ENCODE measurements around the gene ACTBL2. TPM values are rescaled to one million over a fixed set of nuclear protein-coding genes. Genes with fewer than 3 reads are reported as not detected.

Gene ACTBL2
- polyA plus RNA-seq, 1 of the 3 experiments (the other 2 are of a cell fraction): 0.99 TPM

DNA sequence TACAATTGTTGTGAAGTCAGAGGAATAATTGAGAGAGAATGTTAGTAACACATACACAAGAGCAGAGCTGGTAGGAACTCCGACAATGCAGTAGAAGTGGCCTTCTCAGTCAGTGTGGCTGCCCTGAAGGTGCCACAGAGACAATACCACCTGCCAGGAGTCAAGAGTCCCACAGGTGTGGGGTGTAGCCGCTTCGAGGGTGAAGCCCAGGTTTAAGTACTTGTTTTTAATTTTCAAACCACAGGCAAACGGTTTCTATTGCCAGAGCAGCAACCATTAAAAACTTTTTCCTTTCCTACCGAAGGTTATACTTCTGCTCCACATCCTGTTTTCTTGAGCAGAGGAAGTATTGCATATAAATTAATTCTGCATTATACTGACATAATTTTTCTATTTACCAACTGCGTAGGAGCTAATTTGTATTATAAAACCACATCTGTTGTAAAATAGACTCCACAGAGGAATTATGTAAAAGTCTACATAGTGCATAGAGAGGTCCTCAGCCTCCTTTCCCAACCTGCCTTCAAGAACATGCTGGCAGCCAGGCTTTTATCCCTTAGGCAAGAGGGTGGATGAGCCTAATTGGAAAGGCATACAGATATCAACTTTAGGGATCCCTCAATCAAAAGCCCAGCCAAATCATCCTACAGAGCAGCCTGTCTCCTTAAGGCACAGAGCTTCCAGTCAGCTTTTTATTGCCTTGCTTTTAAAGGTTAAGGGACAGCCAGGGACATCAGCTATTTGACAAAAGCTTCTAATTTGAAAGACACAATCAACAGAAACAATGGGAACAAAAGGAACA lies 12.9 kb upstream of the ACTBL2 start (continued):
- TF ChIP-seq RXRA (IDR thresholded peaks at IDR 0.05; ENCODE audit: borderline replicate concordance, low read depth): no peak
- no peak for TF ChIP-seq GABPA (IDR thresholded peaks at IDR 0.05; ENCODE audit: low read depth)
- TF ChIP-seq SMC3 (IDR thresholded peaks at IDR 0.05; ENCODE audit: low read depth, low read length): no peak
- TF ChIP-seq PBX3 (IDR thresholded peaks at IDR 0.05): no peak
- TF ChIP-seq, protein P1, sequence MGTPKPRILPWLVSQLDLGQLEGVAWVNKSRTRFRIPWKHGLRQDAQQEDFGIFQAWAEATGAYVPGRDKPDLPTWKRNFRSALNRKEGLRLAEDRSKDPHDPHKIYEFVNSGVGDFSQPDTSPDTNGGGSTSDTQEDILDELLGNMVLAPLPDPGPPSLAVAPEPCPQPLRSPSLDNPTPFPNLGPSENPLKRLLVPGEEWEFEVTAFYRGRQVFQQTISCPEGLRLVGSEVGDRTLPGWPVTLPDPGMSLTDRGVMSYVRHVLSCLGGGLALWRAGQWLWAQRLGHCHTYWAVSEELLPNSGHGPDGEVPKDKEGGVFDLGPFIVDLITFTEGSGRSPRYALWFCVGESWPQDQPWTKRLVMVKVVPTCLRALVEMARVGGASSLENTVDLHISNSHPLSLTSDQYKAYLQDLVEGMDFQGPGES (IDR thresholded peaks at IDR 0.05; ENCODE audit: low read depth, low read length): no peak
- TF ChIP-seq, protein P2, sequence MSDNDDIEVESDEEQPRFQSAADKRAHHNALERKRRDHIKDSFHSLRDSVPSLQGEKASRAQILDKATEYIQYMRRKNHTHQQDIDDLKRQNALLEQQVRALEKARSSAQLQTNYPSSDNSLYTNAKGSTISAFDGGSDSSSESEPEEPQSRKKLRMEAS (IDR thresholded peaks at IDR 0.05; ENCODE audit: low read depth): no peak
- TF ChIP-seq ELF1 (IDR thresholded peaks at IDR 0.05): no peak
- TF ChIP-seq ZBTB33 (IDR thresholded peaks at IDR 0.05; ENCODE audit: borderline replicate concordance, low read depth): no peak
- TF ChIP-seq FOXJ3 (CRISPR knock-in tag; IDR thresholded peaks at IDR 0.05): no peak

- POLR2A ChIA-PET: no interaction called here
- Histone ChIP-seq H3F3A (replicated peaks; ENCODE audit: insufficient read depth) (peaks cover 5% of the 10 kb centered on the region), H3K79me2 (ENCODE audit: insufficient read depth) (no peaks in the 10 kb centered on the region), H3K9me3 (no peaks in the 10 kb centered on the region), H3K27me3 (ENCODE audit: insufficient read depth) (no peaks in the 10 kb centered on the region), H4K20me1 (ENCODE audit: insufficient read depth) (no peaks in the 10 kb centered on the region), H3K27ac (ENCODE audit: low read depth in 2 of 2, low read length in 1 of 2) (peak overlapping the region; percentile 90 to 93), H3K4me1 (ENCODE audit: control insufficient read depth in 1 of 2, insufficient read depth in 2 of 2, low read depth in 1 of 2, low read length in 1 of 2) (peaks cover 11 to 31% of the 10 kb centered on the region in 2 experiments), H3K4me3 (ENCODE audit: low read depth in 2 of 2, low read length in 1 of 2) (no peak overlapping the region), H3K4me2 (peak overlapping the region; percentile 60), H3K9me2 (no peaks in the 10 kb centered on the region), H3K36me3 (replicated peaks in 1 of 2; ENCODE audit: control insufficient read depth in 1 of 2, insufficient read depth in 2 of 2, low read length in 1 of 2) (no peaks in the 10 kb centered on the region), H3K9ac (peak overlapping the region; percentile 50; the same call in 1 of the 2 replicates), H2AFZ (ENCODE audit: low read depth) (peak overlapping the region; percentile 58)
- WGBS (ENCODE audit: low lambda C conversion rate): 38% methylated on average over 6 of the region's 6 CpGs
- DNase-seq: no peak
- CTCF ChIA-PET: interaction anchor here (1.0 to 2.5 kb wide), 3 partner anchors 19 to 965 kb away, joined by 3 to 8 read pairs (median 8); partner anchors contain the start of gene PLK2
- TF ChIP-seq RFX5 (IDR thresholded peaks at IDR 0.05; ENCODE audit: low read length) (no peak), TAF1 (IDR thresholded peaks at IDR 0.05; ENCODE audit: borderline replicate concordance, low read depth, low read length) (peak; percentile 56; the same call in 1 of the 2 replicates), CHD2 (IDR thresholded peaks at IDR 0.05; ENCODE audit: low read length, partially characterized antibody) (no peak), FOXM1 (IDR thresholded peaks at IDR 0.05; ENCODE audit: low read depth) (peak; percentile 82; the same call in 1 of the 2 replicates), NRF1 (IDR thresholded peaks at IDR 0.05; ENCODE audit: low read depth, low read length) (no peak), MEF2A (IDR thresholded peaks at IDR 0.05; ENCODE audit: borderline replicate concordance, low read depth) (no peak), RCOR1 (IDR thresholded peaks at IDR 0.05; ENCODE audit: low read length) (no peak), RXRA (IDR thresholded peaks at IDR 0.05; ENCODE audit: borderline replicate concordance, low read depth) (peak; percentile 80; the same call in 1 of the 2 replicates), SIN3A (IDR thresholded peaks at IDR 0.05; ENCODE audit: borderline replicate concordance, low read depth, low read length) (peak; percentile 64; the same call in 1 of the 2 replicates), POLR2AphosphoS5 (IDR thresholded peaks at IDR 0.05; ENCODE audit: low read depth, low read length) (peak; percentile 83; the same call in 1 of the 2 replicates), SMC3 (IDR thresholded peaks at IDR 0.05; ENCODE audit: low read depth, low read length) (no peak), TCF12 (IDR thresholded peaks at IDR 0.05) (peak; percentile 93), GABPA (IDR thresholded peaks at IDR 0.05; ENCODE audit: low read depth) (no peak), YY1 (IDR thresholded peaks at IDR 0.05; ENCODE audit: low read depth) (no peak), NFIC (IDR thresholded peaks at IDR 0.05; ENCODE audit: borderline replicate concordance) (peak; percentile 98)
- TF ChIP-seq, protein P1 (IDR thresholded peaks at IDR 0.05; ENCODE audit: low read depth, low read length): no peak
- TF ChIP-seq, protein P2 (IDR thresholded peaks at IDR 0.05; ENCODE audit: low read depth): peak; percentile 89
These were observed 11.8 kb upstream of the ACTBL2 start for GRCh38 chr5:57494104-57495098.
